ENCODE results near the gene MAST4. TPM values are rescaled to one million over a fixed set of nuclear protein-coding genes. Genes with fewer than 3 reads are reported as not detected.

Gene MAST4
- total and polyA plus RNA-seq, 2 of the 8 experiments (the other 6 are each of a cell fraction or from before 2014, with no cell fraction given): 1.5 to 2.6 TPM

- Histone ChIP-seq H4K5ac (ENCODE audit: insufficient read length, low read depth, low read length) (no peak overlapping the region), H2BK12ac (ENCODE audit: low read depth, low read length) (no peak overlapping the region), H2BK120ac (replicated peaks; ENCODE audit: low read depth, low read length) (no peak overlapping the region), H3K9me3 (ENCODE audit: insufficient read depth in 2 of 2, low read depth in 1 of 2, low read length in 1 of 2) (no peaks in the 10 kb centered on the region; a peak in 1 of 4 replicates), H2BK5ac (ENCODE audit: low read depth, low read length) (no peak overlapping the region), H3K79me1 (ENCODE audit: low read depth, low read length) (no peaks in the 10 kb centered on the region), H3K4ac (replicated peaks; ENCODE audit: insufficient read length, low read depth, low read length) (no peak overlapping the region), H4K20me1 (replicated peaks in 1 of 2; ENCODE audit: control insufficient read depth in 1 of 2, insufficient read depth in 2 of 2, low read length in 2 of 2) (no peaks in the 10 kb centered on the region), H3K14ac (ENCODE audit: insufficient read length) (no peak overlapping the region), H3K4me3 (ENCODE audit: extremely low read depth in 1 of 4, insufficient read depth in 2 of 4, low read depth in 3 of 4, low read length in 4 of 4) (no peak overlapping the region), H2BK20ac (ENCODE audit: low read length) (no peak overlapping the region), H3K18ac (ENCODE audit: extremely low read depth, low read length) (no peak overlapping the region), H3K27ac (ENCODE audit: low read depth, low read length) (no peak overlapping the region), H3K23me2 (ENCODE audit: low read depth, low read length) (no peaks in the 10 kb centered on the region; the same call in 1 of the 2 replicates), H3K9ac (replicated peaks in 1 of 4; ENCODE audit: extremely low read depth in 1 of 4, low read depth in 3 of 4, low read length in 3 of 4) (no peak overlapping the region), H4K91ac (replicated peaks; ENCODE audit: insufficient read length, low read length) (no peak overlapping the region), H2BK15ac (ENCODE audit: low read length) (no peak overlapping the region), H3K79me2 (ENCODE audit: control insufficient read depth in 1 of 2, insufficient read depth in 2 of 2, low read length in 2 of 2) (no peaks in the 10 kb centered on the region), H2AFZ (ENCODE audit: low read length) (peak overlapping the region; percentile 5; the same call in 1 of the 2 replicates), H3K4me2 (ENCODE audit: insufficient read depth in 1 of 2, low read depth in 2 of 2, low read length in 2 of 2) (peak overlapping the region; percentile 3 to 36; a peak in 3 of 4 replicates), H4K8ac (ENCODE audit: extremely low read depth, insufficient read depth, low read length) (no peak overlapping the region), H3K23ac (ENCODE audit: insufficient read length) (no peak overlapping the region), H3K4me1 (replicated peaks in 1 of 4; ENCODE audit: control insufficient read depth in 3 of 4, insufficient read depth in 4 of 4, low read length in 3 of 4) (peaks cover 0 to 5% (median 3%) of the 10 kb centered on the region in 4 experiments; a peak in 4 of 7 replicates), H3K27me3 (replicated peaks in 1 of 4; ENCODE audit: control insufficient read depth in 3 of 4, extremely low read depth in 1 of 4, insufficient read depth in 3 of 4, low read length in 3 of 4) (peaks cover 0 to 4% (median 0%) of the 10 kb centered on the region in 4 experiments; a peak in 2 of 7 replicates), H3K56ac (replicated peaks; ENCODE audit: insufficient read length, low read depth, low read length) (no peak overlapping the region), H2AK5ac (ENCODE audit: low read depth, low read length) (no peak overlapping the region), H3K36me3 (ENCODE audit: control insufficient read depth in 2 of 4, insufficient read depth in 4 of 4, low read length in 3 of 4) (peaks cover 0 to 2% (median 0%) of the 10 kb centered on the region in 4 experiments; a peak in 1 of 8 replicates)
- ChIA-PET POLR2A (ENCODE audit: partially characterized antibody) (interaction anchor here (0.6 kb wide), 1 partner anchor 1118 kb away, joined by 3 read pairs; no protein-coding TSS in a partner anchor), CTCF (ENCODE audit: partially characterized antibody) (interaction anchor here (1.8 to 5.1 kb wide), 3 partner anchors 13 to 19 kb away, joined by 4 to 30 read pairs (median 6); no protein-coding TSS in a partner anchor)
- FAIRE-seq (peak; percentile 48), DNase-seq (ENCODE audit: low read depth in 1 of 2, low spot score in 2 of 2) (no peak)
- 53% methylated on average over 5 of the region's 5 CpGs; no CpG with 5 or more reads in 1 of the 2 experiments for WGBS, 2 experiments (ENCODE audit: extremely low coverage in 1 of 2, insufficient coverage in 1 of 2, insufficient read length in 1 of 2, insufficient replicate concordance in 2 of 2, low coverage in 1 of 2, low lambda C conversion rate in 2 of 2, missing lambda C conversion rate in 1 of 2)
- TF ChIP-seq CHD2 (IDR thresholded peaks at IDR 0.05; ENCODE audit: low read length) (no peak), SUZ12 (IDR thresholded peaks at IDR 0.05; ENCODE audit: low read length) (no peak), HDAC6 (IDR thresholded peaks at IDR 0.05; ENCODE audit: low read depth, low read length) (no peak), ZNF274 (IDR thresholded peaks at IDR 0.05; ENCODE audit: borderline replicate concordance, extremely low read depth, low read length) (no peak), CTCF (IDR thresholded peaks at IDR 0.05; ENCODE audit: control extremely low read depth in 1 of 3, insufficient read depth in 1 of 3, low read depth in 1 of 3, low read length in 3 of 3) (no peak), JUN (IDR thresholded peaks at IDR 0.05; ENCODE audit: low read depth, low read length) (no peak), SRF (IDR thresholded peaks at IDR 0.05; ENCODE audit: low read depth, low read length) (no peak), RAD21 (IDR thresholded peaks at IDR 0.05 in 1 of 2, conservative IDR thresholded peaks at IDR 0.05 in 1 of 2; ENCODE audit: low read depth in 2 of 2, low read length in 2 of 2) (no peak), PHF8 (conservative IDR thresholded peaks at IDR 0.05; ENCODE audit: low read depth, low read length) (no peak), CHD1 (IDR thresholded peaks at IDR 0.05; ENCODE audit: low read depth, low read length) (no peak)
Observed at GRCh38 chr5:67181648-67182221, 585.5 kb downstream of the MAST4 start.

Data from H1 (cell line).